ENCODE data around the gene PGBD5.

The PGBD5 gene

DNA sequence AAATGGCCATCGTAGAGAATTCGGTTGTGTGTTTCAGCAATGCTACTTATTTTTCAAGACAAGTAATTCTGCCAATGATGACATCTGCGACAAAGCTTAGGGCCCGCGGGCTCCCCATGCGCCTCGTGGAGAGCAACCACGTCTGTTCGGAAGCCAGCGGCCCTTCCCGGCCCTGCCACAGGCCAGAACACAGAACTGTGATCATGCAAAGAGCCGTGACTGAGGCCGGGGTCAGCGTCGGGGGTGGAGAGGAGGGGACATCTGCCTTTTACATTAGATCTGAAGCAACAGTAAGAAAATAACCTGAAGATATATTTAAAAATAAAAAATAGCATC is 103.7 kb downstream of the PGBD5 start:
- no peak for DNase-seq (ENCODE audit: low read depth)

DNA sequence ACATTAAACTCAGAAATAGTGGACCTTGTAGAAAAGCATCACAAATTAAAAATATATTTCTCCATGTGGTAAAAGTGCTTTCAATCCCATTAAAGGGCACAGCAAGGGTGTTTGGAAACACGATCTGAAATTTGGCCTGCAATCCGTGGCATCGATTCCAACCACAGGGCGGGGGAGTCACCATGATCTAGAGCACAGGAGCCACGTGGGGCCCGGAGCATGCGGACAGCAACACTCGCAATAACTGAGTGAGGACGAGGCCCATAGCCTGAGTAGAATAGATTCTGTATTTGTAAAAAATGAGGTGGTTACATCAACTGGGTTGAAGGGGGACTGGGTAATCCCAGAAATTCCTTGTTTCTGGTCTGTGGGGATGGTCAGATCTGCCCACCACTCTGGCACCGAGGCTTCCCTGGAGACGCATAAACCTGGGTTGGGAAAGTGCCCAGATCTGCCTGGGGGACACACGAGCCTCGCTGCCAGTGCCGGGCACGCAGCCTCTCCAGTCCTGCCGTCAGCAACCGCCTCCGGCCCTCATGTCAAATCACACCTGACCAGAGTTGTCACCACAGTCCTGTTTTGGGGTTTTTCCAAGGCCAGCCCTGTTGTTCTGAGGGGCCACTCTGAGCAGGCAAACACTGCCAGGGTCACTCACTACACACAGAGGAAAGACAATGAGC is 104.3 kb downstream of the PGBD5 start:
- DNase-seq (ENCODE audit: low read depth): no peak

DNA sequence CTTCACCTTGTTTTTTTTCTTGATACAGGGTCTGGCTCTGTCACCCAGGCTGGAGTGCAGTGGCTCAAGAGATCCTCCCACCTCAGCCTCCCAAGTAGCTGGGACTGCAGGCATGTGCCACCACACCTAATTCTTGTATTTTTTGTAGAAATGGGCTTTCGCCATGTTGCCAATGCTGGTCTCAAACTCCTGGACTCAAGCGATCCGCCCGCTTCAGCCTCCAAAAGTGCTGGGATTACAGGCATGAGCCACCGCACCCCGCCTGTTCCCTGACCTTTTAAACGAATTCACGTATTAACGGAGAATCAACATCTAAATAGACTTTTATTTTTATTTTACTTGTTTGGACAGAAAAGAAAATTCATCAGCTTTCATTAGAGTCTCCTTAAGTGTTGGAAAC is 104.8 kb downstream of the PGBD5 start:
- DNase-seq (ENCODE audit: low read depth): no peak

DNA sequence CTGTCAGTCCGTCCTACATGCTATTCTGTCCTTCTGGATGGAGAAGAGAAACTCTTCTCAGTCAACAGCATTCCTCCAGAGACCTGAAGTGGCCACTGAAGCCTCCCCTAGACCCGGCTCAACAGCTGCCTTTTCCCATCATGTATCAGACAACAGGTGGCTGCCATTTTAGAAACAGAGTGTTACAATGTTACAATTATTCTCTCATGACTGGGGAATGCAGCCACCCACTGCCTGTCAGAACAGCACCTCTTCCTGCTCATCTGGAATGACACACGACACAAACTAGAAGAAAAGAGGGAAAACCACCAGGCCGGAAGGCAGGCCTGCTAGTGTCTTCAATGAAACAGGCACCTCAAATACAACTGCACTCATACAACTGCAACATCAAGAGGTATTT is 105.3 kb downstream of the PGBD5 start:
- DNase-seq (ENCODE audit: low read depth): no peak

DNA sequence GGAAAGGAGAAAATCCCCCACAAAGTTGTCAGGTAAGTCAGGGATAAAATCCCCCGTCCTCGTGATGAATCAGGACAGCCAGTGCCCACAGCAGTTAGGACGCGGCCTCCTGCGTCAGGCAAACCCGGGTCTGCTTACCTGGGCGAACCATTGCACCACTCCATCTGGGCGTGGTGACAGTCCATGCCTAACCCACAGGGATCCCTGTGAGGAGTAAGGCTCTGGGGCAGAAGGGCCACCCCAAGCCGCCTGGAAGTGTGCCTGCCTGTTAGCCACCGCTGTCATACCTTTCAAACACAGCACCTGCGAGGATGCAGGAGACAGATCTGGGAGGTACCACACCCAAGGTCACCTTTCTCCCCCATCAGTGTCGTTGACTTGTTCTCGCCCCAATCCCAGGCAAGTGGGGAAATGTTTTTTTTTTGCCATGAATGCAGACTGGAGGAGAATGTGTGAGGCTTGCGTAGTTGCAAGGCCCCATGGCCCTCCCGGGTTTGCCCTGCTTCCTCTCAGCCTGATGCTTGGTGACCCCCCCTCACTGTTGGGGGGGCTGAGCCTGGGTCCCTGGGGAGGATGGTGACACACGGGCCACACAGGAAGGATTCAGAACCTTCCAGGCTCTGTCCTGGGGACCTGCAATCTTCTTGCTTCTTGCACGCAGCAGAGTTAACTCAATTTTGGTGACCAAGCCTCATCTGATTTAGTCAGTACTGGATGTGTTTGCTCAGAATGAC is 107.0 kb downstream of the PGBD5 start:
- DNase-seq (ENCODE audit: low read depth): no peak

DNA sequence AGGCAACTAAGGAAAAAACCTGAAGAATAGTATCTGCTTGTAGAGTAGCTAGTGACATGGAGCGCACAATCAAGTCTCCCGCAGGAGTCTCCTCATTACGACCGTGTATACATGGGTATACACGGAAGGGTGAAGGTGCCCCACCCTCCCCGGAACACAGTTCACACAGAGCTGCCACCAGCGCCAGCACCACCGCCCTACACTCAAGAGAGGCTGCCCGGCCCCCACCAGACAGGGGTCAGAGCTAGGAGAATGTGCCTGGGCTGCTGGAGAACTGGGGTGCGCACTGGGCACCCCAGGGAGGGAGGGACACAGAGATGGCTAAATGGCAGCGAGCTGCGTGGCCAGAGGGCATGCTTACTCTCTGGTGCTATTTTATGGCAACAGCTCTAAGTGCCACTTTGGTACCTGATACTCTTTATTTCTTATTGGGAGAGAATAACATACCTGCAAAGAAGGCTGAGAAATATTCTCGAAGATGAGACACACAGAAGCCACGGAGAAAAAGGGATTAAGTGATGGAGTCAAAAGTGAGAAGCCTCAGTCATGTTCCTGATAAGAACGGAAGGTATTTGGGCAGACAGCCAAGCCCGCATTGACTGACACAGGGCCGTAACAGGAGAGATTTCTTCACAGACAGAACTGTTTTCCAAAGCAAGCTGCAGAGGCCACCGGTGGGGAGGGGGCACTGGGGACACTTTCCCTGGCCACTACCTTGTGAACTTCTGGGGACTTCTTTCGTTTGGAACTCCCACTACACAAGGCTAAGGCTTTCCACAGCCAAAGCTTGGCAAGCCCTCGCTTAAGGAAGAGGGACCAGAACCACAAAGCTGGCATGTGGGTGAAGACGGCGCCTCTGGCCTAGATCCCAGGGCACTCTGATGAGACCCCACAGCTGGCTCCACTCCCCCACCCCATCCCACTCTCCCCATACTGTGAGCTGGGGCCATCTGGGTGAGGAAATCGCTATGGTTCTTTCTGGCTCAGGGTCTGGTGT is 108.0 kb downstream of the PGBD5 start:
- DNase-seq (ENCODE audit: low read depth): no peak

DNA sequence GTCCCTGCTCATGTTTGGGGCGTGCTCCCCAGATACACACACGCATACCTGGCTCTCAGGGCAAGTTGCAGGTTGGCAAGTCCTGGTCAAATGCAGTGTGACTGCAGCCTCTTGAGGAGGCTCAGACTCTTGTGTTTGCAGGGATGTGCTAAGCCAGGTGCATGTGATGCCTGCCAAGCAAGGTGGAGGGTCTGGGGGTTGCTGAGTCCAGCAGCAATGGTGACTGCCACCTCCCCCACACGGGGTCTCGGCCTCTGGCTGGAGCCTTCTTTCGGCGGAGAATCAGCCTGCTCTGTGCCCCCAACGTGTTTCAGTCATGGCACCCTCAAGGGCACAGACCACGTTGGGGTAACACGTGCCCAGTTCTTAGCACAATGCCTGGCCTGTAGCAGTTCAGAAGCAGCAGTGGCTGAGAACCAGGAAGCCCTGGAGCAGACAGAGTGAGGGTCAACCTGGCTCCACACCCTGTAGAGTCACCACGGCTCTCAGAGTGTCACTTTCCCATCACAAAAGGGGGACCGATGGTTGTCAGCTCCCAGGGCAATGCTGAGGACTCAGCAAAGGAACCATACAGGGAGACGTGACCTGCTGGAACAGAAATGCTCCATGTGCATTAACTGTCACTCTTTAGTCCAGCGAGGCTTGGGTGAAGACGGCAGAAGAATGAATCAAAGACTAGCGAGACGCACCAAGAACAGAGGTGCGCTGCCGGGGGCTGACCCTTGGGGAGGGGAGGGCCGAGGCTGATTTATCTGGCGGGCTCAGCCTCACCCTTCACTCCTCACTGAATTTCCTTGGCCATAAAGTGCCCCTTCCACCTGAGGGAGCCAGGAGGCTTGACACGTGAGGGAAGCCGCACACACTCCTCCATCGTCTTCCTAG is 109.0 kb downstream of the PGBD5 start:
- no peak for DNase-seq (ENCODE audit: low read depth)

DNA sequence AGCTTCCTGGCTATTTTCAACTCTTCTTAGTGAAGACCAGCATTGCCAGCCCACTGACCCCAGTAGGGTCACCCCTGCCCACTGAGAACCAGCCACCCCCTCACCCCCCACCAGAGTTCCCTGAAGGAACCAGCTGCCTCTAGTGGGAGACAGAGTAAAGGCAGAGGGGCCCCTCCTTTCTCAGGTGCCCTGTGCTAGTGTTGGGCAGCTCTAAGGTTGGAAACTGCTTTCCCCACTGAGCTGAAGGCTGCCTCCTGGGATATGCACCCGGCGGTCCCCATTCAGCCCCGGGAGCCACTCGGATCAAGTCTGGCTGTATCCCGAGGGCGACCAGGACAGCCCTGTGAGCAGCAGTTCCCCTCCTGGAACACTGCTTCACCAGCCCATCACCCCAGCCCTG is 111.0 kb downstream of the PGBD5 start:
- DNase-seq (ENCODE audit: low read depth): no peak

DNA sequence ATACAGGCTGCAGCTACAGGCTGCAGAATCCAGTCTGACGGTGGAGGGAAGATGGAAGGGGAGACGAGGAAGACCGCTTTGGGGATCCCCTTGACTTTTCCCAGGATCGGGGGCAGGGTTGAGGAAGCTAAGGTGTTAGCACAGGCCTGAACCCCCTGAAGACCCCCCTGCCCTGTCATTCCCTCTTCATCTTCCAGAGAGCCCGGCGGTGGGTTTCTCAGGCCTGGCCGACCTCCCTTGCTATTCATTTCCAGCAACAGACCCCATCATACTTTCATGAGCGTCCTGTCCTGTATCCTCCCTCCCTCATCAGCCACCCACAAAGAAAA is 112.0 kb downstream of the PGBD5 start:
- no peak for DNase-seq (ENCODE audit: low read depth)

DNA sequence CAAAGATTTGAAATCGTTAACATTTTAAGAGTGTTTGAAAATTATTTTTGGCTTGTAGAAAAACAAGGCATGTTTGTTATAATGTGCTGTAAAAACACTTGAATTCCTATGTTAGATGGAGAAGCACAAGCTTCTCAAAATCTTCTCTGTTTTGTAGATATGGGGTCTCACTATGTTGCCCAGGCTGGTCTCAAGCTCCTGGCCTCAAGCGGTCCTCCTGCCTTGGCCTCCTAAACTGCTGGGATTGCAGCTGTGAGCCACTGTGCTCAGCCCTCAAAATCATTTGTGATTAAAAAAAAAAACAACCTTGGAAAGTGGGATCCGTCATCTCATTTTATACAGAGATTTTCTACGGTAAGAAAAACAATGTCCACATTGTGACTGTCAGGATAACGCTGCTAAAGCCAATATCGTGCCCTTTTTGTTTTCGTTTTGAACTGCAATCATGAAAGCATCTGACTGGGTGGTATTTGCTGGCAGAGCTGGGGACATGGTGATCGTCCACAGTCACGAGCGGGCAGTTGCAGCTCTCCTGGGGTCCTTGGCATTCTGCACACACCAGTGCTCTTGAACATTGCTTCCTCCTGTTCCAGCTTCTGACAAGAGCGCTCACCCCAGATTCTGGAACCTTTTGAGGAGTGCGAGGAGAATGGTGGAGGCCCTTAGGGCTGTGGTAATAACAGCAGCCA is 112.5 kb downstream of the PGBD5 start:
- no peak for DNase-seq (ENCODE audit: low read depth)

DNA sequence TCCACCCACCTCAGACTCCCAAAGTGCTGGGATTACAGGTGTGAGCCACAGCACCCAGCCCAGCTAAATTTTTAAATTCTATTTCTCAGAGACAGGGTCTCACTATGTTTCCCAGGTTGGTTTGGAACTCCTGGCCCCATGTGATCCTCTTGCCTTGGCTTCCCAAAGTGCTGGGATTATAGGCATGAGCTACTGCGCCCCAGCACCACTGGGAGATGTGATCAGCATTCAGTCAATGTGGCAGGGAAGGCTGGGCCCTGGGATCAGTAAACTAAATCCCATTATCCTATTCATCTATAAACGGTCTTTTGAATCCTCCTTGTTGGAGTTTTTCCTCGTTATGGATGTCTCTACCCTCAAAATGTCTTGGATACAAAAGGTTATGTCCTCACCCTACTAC is 113.5 kb downstream of the PGBD5 start:
- DNase-seq (ENCODE audit: low read depth): no peak

DNA sequence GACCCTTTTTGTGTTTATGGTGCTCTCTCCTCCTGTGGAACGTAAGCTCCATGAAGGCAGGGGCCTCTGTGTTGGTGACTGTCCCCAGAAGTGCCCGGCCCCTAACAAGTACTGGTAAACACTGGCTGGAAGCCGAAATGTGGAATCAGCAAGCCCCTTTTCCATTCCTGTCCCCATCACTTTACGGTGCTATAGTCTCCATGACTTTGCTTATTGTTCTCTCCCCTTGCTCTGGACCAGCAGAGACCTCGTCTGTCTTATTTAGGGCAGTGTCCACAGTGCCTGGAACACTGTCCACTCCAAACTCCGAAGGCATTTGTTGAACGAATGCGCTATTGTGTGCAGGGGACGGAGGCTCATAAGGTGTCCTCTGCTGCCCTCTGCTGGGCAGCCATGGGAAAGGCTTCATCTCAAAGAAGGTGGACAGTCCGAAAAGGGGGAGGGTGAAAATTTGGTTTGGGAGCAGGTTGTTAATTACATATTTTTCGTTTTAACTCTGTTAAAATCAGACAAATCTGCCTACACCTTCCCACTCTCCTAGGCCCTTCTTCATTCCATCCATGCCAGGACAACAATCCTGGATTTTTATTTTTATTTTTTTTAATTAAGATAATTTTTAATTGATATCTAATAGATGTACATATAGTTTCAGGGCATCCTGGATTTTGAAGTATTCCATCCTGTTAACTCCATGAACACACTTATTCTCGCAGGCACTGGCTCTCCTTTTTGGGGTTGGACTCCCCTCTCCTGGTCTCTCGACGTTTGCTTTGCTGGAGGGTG is 115.6 kb downstream of the PGBD5 start:
- DNase-seq (ENCODE audit: low read depth): peak; percentile 35

DNA sequence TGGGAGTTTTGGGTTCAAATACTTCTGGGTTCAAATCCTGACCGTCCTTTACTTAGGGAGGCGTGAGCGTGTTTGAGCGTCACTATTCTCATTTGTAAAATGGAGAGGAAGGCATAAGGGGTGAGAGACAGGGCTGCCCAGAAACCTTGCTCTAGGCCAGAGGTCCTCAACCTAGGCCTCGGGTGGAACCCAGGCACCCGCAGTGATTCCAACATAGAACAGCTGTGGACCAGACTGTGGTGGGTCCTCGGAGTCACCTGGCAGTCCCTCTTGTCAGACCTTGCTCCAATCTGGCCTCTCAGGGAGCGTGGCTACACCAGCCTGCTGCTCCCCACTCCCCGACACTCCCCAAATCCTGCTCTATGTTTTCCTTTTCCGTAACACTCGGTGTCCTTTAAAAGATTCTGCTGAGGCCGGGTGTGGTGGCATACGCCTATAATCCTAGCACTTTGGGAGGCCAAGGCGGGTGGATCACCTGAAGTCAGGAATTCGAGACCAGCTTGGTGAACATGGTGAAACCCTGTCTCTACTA is 116.4 kb downstream of the PGBD5 start:
- no peak for DNase-seq (ENCODE audit: low read depth)

DNA sequence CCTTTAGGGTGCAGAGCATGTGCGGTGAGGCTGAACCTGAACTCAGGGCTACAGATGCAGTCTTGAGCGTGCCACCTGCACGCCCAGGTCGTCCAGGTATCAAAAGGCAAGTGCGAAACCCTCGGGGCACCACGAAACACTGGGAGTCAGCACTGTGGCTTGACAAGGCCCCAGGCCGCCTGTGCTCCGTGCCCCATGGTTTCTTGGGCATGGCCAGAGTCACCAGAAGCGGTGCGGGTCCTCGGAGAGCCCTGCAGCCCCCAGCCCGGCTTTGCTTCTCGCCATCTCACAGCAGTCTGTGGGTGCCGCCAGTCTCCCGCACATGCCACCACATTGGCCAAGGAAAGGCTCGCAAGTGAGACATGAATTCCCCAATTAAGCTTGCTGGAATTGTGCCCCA is 117.3 kb downstream of the PGBD5 start:
- DNase-seq (ENCODE audit: low read depth): no peak

DNA sequence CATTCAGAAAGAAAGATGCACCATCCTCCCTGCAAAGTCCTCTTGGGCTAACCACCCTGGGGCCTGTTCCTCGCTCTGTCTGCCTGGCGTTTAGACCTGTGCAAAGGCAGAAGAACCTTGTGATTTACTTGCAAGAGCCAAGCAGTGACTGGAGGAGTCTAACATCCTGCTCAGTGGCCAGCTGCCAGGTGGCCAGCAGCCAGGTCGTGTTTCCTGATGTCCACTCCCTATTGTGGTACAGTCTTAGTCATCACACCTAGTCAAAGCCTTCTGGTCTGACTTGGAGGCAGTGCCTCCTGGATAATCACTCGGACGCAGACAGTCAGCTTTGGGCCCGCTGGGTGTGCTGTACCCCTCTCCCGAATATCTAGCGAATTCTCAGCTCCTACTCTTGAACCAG is 118.1 kb downstream of the PGBD5 start:
- peak; percentile 70 for DNase-seq (ENCODE audit: low read depth)

DNA sequence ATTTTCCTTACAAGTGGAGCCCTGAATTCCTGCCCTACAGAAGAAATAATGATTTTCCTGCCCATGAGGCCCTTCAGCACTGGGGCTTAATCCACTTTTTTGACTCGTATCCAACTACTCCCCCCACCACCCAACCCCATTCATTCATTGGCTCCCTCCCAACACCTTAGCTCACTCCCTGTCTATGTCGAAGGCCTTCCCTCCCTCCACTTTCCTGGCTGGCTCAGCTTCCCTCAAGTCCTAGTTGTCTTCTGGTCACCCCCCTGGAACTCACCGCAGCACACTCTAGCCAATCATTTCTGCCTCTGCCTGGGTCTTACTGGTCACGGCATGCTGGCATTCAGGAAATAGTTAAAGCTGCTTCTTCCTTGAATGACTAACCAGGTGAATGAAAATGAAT is 118.9 kb downstream of the PGBD5 start:
- DNase-seq (ENCODE audit: low read depth): no peak

DNA sequence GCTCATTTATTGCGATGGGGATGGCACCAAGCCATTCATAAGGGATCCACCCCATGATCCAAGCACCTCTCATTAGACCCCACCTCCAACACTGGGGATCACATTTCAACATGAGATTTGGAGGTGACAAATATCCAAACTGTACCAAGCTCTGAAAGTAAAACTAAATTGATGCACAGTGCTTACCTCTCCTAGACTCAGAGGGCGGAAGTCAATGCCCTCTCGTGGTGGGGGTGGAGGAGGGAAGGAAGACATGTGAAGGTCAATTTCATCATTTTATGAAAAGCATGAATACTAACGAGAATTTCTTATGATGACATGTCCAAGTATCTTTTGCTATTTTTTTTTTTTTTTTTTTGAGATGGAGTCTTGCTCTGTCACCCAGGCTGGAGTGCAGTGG is 120.0 kb downstream of the PGBD5 start:
- no peak for DNase-seq (ENCODE audit: low read depth)

DNA sequence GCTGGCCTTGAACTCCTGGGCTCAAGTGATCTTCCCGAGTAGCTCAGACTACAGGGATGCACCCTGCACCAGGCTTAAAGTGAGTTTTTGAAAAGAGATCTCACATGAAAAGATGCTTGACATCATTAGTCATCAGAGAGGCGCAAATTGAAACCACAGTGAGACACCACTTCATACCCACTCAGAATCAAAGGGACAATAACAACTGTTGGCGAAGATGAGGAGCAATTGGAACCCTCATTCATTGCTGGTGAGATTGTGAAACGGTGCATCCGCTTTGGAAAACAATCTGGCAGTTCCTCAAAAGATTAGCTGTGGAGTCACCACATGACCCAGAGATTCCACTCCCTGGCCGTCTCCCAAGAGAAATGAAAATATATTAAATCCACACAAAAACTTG is 122.3 kb downstream of the PGBD5 start:
- peak; percentile 40 for DNase-seq (ENCODE audit: low read depth)

DNA sequence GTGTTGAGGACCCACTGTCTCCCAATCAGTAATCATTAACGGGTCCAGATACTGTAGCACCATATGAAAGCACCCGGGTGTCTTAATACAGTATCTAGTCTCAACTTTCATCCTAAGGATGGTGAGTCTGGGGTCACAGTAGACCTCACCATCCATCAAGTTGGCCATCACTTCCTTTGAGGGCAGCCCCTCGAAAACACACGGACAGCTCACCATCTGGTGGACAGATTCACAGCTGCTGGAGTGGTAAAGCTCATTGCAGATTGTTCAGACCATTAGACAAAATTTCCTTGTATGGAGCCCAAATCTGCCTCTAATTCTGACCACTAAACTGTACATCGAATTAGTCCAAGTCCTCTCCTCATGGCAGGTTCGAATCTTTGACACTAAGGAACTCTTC is 123.1 kb downstream of the PGBD5 start:
- no peak for DNase-seq (ENCODE audit: low read depth)

DNA sequence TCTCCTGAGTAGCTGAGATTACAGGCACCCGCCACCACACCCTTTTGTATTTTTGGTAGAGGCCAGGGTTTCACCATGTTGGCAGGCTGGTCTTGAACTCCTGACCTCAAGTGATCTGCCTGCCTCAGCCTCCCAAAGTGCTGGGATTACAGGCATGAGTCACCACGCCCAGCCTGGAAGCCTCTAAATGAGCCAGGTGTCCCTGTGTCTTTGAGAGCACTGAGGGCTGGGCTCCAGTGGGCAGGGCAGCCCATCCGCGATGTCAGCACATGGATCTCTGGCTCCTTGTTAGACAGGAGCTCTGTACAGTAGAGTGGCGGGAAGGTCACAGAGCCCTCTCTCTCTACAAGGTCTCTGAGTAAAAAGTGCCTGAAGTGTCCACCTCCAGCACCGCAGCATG is 124.3 kb downstream of the PGBD5 start:
- no peak for DNase-seq (ENCODE audit: low read depth)
